Ovary (tissue), 3 donors: Measurements from ENCODE around the gene UBC.

Experiments used
- EP300 ChIP-seq: sonication (generic); formaldehyde crosslinking; IDR thresholded peaks from one replicate; pipeline ENCODE4 v1.6.1; 2017; ENCODE audit warnings: antibody characterized with exemption
- TF ChIP-seq, protein P1 (sequence below), 3 donors: fragments of 450-650 bp in 2 of 3; fragments of 200-600 bp in 1 of 3; IDR thresholded peaks; one replicate each; pipeline versions ENCODE4 v1.5.1 to v1.8.0; 2016 to 2022; ENCODE audit warnings: antibody characterized with exemption in 3 of 3, mild to moderate bottlenecking in 1 of 3
- donor health status: DM: no; HTN: no; CAD: no.

DNA sequence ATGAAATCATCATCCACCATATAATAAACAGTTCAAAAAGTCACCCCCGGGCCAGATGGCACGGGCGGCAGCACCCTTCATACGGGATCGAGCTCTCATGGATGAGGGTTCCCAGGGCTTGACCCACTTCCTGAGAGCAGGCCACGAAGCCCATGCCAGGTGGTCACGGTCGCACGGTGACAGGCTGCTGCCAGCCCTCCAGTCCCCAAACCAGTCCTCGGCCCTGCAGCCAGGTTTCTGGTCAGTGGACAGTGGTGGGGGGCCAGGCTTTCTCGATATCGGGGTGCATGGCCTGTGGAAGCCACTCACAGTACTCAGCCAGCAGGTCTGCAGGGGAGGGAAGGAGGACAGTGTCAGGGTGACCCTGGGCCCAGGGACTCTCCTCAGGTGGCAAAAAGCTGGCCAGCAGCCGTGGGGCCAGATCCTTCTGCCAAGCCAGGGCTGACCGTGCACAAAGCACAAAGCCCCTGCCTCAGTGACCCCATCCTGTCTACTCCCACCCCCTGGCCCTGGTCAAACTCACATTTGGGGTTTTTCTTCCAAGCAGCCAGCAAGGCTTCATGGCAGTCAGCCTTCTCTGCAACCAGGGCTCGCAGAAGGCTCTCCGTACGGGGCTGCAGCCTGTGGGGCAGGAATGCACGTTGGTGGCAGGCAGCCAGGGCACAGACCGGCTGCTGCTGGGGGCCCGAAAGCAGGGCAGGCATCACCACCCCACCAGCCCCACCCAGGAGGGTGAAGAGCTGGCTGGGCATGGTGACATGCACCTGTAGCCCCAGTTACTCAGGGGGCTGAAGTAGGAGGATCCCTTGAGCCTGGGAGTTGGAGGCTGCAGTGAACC, 33.3 kb upstream of the UBC start:
- no peak for TF ChIP-seq EP300
- TF ChIP-seq, protein P1, sequence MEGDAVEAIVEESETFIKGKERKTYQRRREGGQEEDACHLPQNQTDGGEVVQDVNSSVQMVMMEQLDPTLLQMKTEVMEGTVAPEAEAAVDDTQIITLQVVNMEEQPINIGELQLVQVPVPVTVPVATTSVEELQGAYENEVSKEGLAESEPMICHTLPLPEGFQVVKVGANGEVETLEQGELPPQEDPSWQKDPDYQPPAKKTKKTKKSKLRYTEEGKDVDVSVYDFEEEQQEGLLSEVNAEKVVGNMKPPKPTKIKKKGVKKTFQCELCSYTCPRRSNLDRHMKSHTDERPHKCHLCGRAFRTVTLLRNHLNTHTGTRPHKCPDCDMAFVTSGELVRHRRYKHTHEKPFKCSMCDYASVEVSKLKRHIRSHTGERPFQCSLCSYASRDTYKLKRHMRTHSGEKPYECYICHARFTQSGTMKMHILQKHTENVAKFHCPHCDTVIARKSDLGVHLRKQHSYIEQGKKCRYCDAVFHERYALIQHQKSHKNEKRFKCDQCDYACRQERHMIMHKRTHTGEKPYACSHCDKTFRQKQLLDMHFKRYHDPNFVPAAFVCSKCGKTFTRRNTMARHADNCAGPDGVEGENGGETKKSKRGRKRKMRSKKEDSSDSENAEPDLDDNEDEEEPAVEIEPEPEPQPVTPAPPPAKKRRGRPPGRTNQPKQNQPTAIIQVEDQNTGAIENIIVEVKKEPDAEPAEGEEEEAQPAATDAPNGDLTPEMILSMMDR (IDR thresholded peaks at IDR 0.05) = no peak
